HCT116 (cell line): ENCODE measurements around the gene ENDOD1. TPM values are rescaled to one million over a fixed set of nuclear protein-coding genes. Genes with fewer than 3 reads are reported as not detected.

Experiments used
- ATAC-seq: fragments of 200-7000 bp; cut with Tn5 transposase; 2 replicates; pipeline ENCODE4 v1.9.1; 2020; ENCODE audit warnings: mild to moderate bottlenecking, moderate library complexity
- BruUV-seq: library from RNA; stranded (reverse); fragments of 400-500 nt; replicated peaks from 2 replicates; lab custom pipeline; 2021; lab: Mats Ljungman, UMichigan
- CTCF ChIA-PET: fragments of 300-600 bp; sonication (Branson Sonifier 250); formaldehyde crosslinking; loops from one replicate; lab custom pipeline; 2021; ENCODE audit warnings: antibody characterized with exemption; lab: Charles Lee
- POLR2A ChIA-PET: fragments of 300-600, 350-600 bp; sonication (Branson Sonifier 250); formaldehyde crosslinking; loops from one replicate; lab custom pipeline; 2021; ENCODE audit warnings: antibody characterized with exemption; lab: Charles Lee
- RAD21 ChIA-PET, 2 experiments: fragments of 300-600 bp; sonication (Branson Sonifier 250); formaldehyde crosslinking; loops; one replicate each; lab custom pipeline; 2023; ENCODE audit warnings: low total read pairs in 2 of 2; ENCODE audit not compliant: uncharacterized antibody in 2 of 2, unreplicated experiment in 2 of 2, low non-redundant PET in 1 of 2; lab: Charles Lee
- DNase-seq: peaks from one replicate; pipeline ENCODE4 v3.0.0-alpha.2; 2010; ENCODE audit warnings: low read depth, low spot score
- H2AFZ ChIP-seq: fragments of 200-600 bp; shearing (Covaris generic), sonication (generic); 2 replicates; pipeline ENCODE4 v1.6.1; 2017; ENCODE audit warnings: low read depth, mixed run types, mixed read lengths, antibody characterized with exemption, low read length; ENCODE audit not compliant: poor library complexity, severe bottlenecking
- H3K27ac ChIP-seq: 2 replicates; pipeline ENCODE4 v1.5.1; 2012; ENCODE audit warnings: low read depth, low read length
- H3K27me3 ChIP-seq: fragments of 200-600 bp; sonication (generic); 2 replicates; pipeline ENCODE4 v1.6.1; 2016; ENCODE audit warnings: mixed run types, low read length, mixed read lengths; ENCODE audit not compliant: insufficient read depth
- H3K36me3 ChIP-seq, 2 experiments: fragments of 200-500 bp in 1 of 2; fragments of 200-600 bp in 1 of 2; sonication (Bioruptor generic) in 1 of 2; sonication (generic) in 1 of 2; 2 replicates each; pipeline versions ENCODE4 v1.5.1 to v1.6.1; 2014 to 2016; ENCODE audit warnings: low read length in 2 of 2, inconsistent platforms in 1 of 2, mixed read lengths in 1 of 2, mixed run types in 1 of 2; ENCODE audit not compliant: insufficient read depth in 2 of 2, control insufficient read depth in 1 of 2
- H3K4me1 ChIP-seq, 2 experiments: fragments of 200-600 bp in 1 of 2; sonication (generic) in 1 of 2; 2 replicates each; pipeline versions ENCODE4 v1.5.1 to v1.6.1; 2012 to 2017; ENCODE audit warnings: low read length in 2 of 2, inconsistent platforms in 1 of 2, mild to moderate bottlenecking in 1 of 2, mixed read lengths in 1 of 2, mixed run types in 1 of 2, moderate library complexity in 1 of 2; ENCODE audit not compliant: insufficient read depth in 2 of 2, control insufficient read depth in 1 of 2
- H3K4me2 ChIP-seq: fragments of 200-600 bp; sonication (generic); 2 replicates; pipeline ENCODE4 v1.6.1; 2017; ENCODE audit warnings: mixed run types, low read length, mixed read lengths
- H3K4me3 ChIP-seq, 2 experiments: fragments of 200-600 bp in 1 of 2; sonication (generic) in 1 of 2; replicated peaks in 1 of 2; 2 replicates each; pipeline ENCODE4 v1.5.1; 2011 to 2016; ENCODE audit warnings: low read length in 2 of 2, control low read depth in 1 of 2, low read depth in 1 of 2, mild to moderate bottlenecking in 1 of 2, mixed read lengths in 1 of 2, mixed run types in 1 of 2
- H3K79me2 ChIP-seq: fragments of 200-600 bp; sonication (generic); 2 replicates; pipeline ENCODE4 v1.6.1; 2017; ENCODE audit warnings: mild to moderate bottlenecking, mixed run types, low read length, moderate library complexity, mixed read lengths; ENCODE audit not compliant: insufficient read depth
- H3K9ac ChIP-seq: fragments of 200-600 bp; sonication (generic); 2 replicates; pipeline ENCODE4 v1.6.1; 2016; ENCODE audit warnings: low read length, mixed read lengths
- H3K9me2 ChIP-seq: fragments of 200-600 bp; sonication (generic), shearing (Covaris generic); 2 replicates; pipeline ENCODE4 v1.6.1; 2017; ENCODE audit warnings: mixed run types, mild to moderate bottlenecking, moderate library complexity; ENCODE audit not compliant: insufficient read depth
- H3K9me3 ChIP-seq, 2 experiments: fragments of 200-500 bp in 1 of 2; fragments of 200-600 bp in 1 of 2; sonication (Bioruptor generic) in 1 of 2; sonication (generic) in 1 of 2; 2 replicates each; pipeline ENCODE4 v1.6.1; 2014 to 2017; ENCODE audit warnings: low read length in 2 of 2, mixed read lengths in 2 of 2, inconsistent platforms in 1 of 2, low read depth in 1 of 2, mild to moderate bottlenecking in 1 of 2, mixed run types in 1 of 2, moderate library complexity in 1 of 2; ENCODE audit not compliant: control insufficient read depth in 1 of 2, insufficient read depth in 1 of 2
- H4K20me1 ChIP-seq: fragments of 200-600 bp; sonication (generic), shearing (Covaris generic); 2 replicates; pipeline ENCODE4 v1.6.1; 2017; ENCODE audit warnings: mixed run types, mild to moderate bottlenecking, moderate library complexity; ENCODE audit not compliant: insufficient read depth
- CBX3 ChIP-seq: IDR thresholded peaks from 2 replicates; pipeline ENCODE4 v1.6.1; 2012; ENCODE audit warnings: low read depth
- EGR1 ChIP-seq: IDR thresholded peaks from 2 replicates; pipeline ENCODE4 v1.6.1; 2012; ENCODE audit warnings: low read depth
- ELF1 ChIP-seq: IDR thresholded peaks from 2 replicates; pipeline ENCODE4 v1.6.1; 2012; ENCODE audit warnings: low read depth, borderline replicate concordance
- EZH2 ChIP-seq: fragments of 200-600 bp; sonication (generic); IDR thresholded peaks from 2 replicates; pipeline ENCODE4 v1.6.1; 2017; ENCODE audit warnings: antibody characterized with exemption, mixed run types
- EZH2phosphoT487 ChIP-seq: fragments of 200-600 bp; IDR thresholded peaks from 2 replicates; pipeline ENCODE4 v1.6.1; 2018; ENCODE audit warnings: antibody characterized with exemption, borderline replicate concordance
- JUND ChIP-seq: IDR thresholded peaks from 2 replicates; pipeline ENCODE4 v1.6.1; 2012
- POLR2A ChIP-seq: IDR thresholded peaks from 2 replicates; pipeline ENCODE4 v1.7.0; 2011; ENCODE audit warnings: borderline replicate concordance; ENCODE audit not compliant: insufficient read depth, insufficient read length; ENCODE audit errors: extremely low read depth
- RAD21 ChIP-seq: IDR thresholded peaks from 2 replicates; pipeline ENCODE4 v1.6.1; 2012; ENCODE audit warnings: low read depth, mild to moderate bottlenecking
- SIN3A ChIP-seq: IDR thresholded peaks from 2 replicates; pipeline ENCODE4 v1.6.1; 2012; ENCODE audit warnings: low read depth
- SP1 ChIP-seq: IDR thresholded peaks from 2 replicates; pipeline ENCODE4 v1.6.1; 2012; ENCODE audit warnings: low read depth
- SRF ChIP-seq: IDR thresholded peaks from 2 replicates; pipeline ENCODE4 v1.6.1; 2012; ENCODE audit warnings: low read depth
- TCF7L2 ChIP-seq: IDR thresholded peaks from 2 replicates; pipeline ENCODE4 v1.7.0; 2011; ENCODE audit warnings: borderline replicate concordance, inconsistent platforms; ENCODE audit not compliant: insufficient read depth, insufficient read length; ENCODE audit errors: extremely low read depth
- YY1 ChIP-seq: IDR thresholded peaks from 2 replicates; pipeline ENCODE4 v1.6.1; 2011; ENCODE audit warnings: low read length, low read depth, moderate library complexity, mild to moderate bottlenecking; ENCODE audit not compliant: insufficient replicate concordance; ENCODE audit errors: extremely low read depth
- ZFX ChIP-seq: fragments of 450-650 bp; IDR thresholded peaks from 2 replicates; pipeline ENCODE4 v1.6.1; 2017
- ZNF274 ChIP-seq: fragments of 200-500 bp; sonication (Bioruptor generic); IDR thresholded peaks from 2 replicates; pipeline ENCODE4 v1.6.1; 2014; ENCODE audit warnings: mild to moderate bottlenecking, low read depth, low read length, inconsistent platforms
- intact Hi-C: fragments of 100-400 bp; cut with micrococcal nuclease; formaldehyde crosslinking; loops from 2 replicates; pipeline ENCODE4 v1.10.0; 2022
- total RNA-seq: library from RNA; stranded (reverse); gene quantifications from one replicate; pipeline ENCODE4 v1.2.1, GENCODE V29; 2021; ENCODE audit not compliant: unreplicated experiment
- TF ChIP-seq, protein P1 (sequence below), 3 experiments: fragments of 200-600 bp in 1 of 3; sonication (generic) in 1 of 3; IDR thresholded peaks in 2 of 3; conservative IDR thresholded peaks in 1 of 3; 2 replicates each; pipeline ENCODE4 v1.5.1; 2012 to 2017; ENCODE audit warnings: low read depth in 2 of 3, low read length in 2 of 3, antibody characterized with exemption in 1 of 3, borderline replicate concordance in 1 of 3, control low read depth in 1 of 3, mild to moderate bottlenecking in 1 of 3, mixed read lengths in 1 of 3, mixed run types in 1 of 3, moderate library complexity in 1 of 3; ENCODE audit not compliant: insufficient read depth in 1 of 3
- TF ChIP-seq, protein P2 (sequence below): IDR thresholded peaks from 2 replicates; pipeline ENCODE4 v1.6.1; 2012
- TF ChIP-seq, protein P3 (sequence below): IDR thresholded peaks from 2 replicates; pipeline ENCODE4 v1.6.1; 2011; ENCODE audit warnings: mild to moderate bottlenecking, low read length, moderate library complexity; ENCODE audit not compliant: insufficient replicate concordance; ENCODE audit errors: extremely low read depth
- TF ChIP-seq, protein P4 (sequence below): IDR thresholded peaks from 2 replicates; pipeline ENCODE4 v1.6.1; 2012; ENCODE audit warnings: low read depth

Gene ENDOD1
- total RNA-seq, 1 experiment from 2014 or later, result 33.6 TPM

DNA sequence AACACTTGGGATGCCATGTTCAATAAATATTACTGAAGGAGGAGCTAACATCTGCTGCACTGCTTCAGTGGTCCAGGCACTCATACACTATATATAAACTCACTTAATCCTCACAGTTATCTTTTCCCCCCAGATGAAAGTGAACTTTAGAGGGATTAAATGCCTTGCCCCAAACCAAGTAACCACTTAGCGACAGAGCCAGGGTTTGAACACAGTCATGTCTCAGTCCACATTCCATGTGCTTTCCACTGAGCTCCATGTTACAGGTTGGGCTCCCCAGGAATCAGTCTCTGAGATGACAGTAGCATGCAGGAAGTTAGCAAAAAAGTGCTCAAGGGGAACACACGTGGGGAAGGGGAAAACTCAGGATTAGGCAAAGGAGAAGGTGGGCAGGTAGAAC, 59.3 kb downstream of the ENDOD1 start:
- H3K27ac ChIP-seq, result peak overlapping the region; percentile 90
- no peaks in the 10 kb centered on the region for H3K9me2 ChIP-seq
- H3K9me3 ChIP-seq, result no peaks in the 10 kb centered on the region
- DNase-seq, result no peak
- H2AFZ ChIP-seq, result no peak overlapping the region
- peak overlapping the region; percentile 95 for H3K4me2 ChIP-seq
- H3K4me1 ChIP-seq, result peaks cover 32 to 55% of the 10 kb centered on the region in 2 experiments
- peak overlapping the region; percentile 77 for H3K9ac ChIP-seq
- no peaks in the 10 kb centered on the region for H3K79me2 ChIP-seq
- ChIA-PET POLR2A (interaction anchor here (1.0 to 1.7 kb wide), 4 partner anchors 9 to 74 kb away, joined by 4 to 6 read pairs (median 5); no protein-coding TSS in a partner anchor), CTCF (interaction anchor here (1.0 to 2.5 kb wide), 4 partner anchors 11 to 557 kb away, joined by 3 to 10 read pairs (median 4); partner anchors contain the start of gene SRSF8), RAD21 (no interaction called here)
- TF ChIP-seq SP1, result no peak
- TF ChIP-seq ELF1, result no peak
- no peak for TF ChIP-seq EGR1
- no peak for TF ChIP-seq TCF7L2
- TF ChIP-seq EZH2phosphoT487, result no peak
- TF ChIP-seq, protein P1, sequence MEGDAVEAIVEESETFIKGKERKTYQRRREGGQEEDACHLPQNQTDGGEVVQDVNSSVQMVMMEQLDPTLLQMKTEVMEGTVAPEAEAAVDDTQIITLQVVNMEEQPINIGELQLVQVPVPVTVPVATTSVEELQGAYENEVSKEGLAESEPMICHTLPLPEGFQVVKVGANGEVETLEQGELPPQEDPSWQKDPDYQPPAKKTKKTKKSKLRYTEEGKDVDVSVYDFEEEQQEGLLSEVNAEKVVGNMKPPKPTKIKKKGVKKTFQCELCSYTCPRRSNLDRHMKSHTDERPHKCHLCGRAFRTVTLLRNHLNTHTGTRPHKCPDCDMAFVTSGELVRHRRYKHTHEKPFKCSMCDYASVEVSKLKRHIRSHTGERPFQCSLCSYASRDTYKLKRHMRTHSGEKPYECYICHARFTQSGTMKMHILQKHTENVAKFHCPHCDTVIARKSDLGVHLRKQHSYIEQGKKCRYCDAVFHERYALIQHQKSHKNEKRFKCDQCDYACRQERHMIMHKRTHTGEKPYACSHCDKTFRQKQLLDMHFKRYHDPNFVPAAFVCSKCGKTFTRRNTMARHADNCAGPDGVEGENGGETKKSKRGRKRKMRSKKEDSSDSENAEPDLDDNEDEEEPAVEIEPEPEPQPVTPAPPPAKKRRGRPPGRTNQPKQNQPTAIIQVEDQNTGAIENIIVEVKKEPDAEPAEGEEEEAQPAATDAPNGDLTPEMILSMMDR (IDR thresholded peaks at IDR 0.05 in 2 of 3, conservative IDR thresholded peaks at IDR 0.05 in 1 of 3; ENCODE audit: borderline replicate concordance in 1 of 3, insufficient read depth in 1 of 3, low read depth in 2 of 3, low read length in 2 of 3), result no peak
- TF ChIP-seq YY1, result no peak
- TF ChIP-seq EZH2, result no peak
- TF ChIP-seq, protein P2, sequence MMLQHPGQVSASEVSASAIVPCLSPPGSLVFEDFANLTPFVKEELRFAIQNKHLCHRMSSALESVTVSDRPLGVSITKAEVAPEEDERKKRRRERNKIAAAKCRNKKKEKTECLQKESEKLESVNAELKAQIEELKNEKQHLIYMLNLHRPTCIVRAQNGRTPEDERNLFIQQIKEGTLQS, result no peak
- no peak for TF ChIP-seq ZNF274
- TF ChIP-seq CBX3, result no peak
- no peak for TF ChIP-seq SIN3A
- TF ChIP-seq SRF, result no peak
- TF ChIP-seq ZFX, result no peak
- TF ChIP-seq RAD21, result no peak
- TF ChIP-seq JUND, result no peak
- TF ChIP-seq POLR2A, result no peak
- TF ChIP-seq, protein P3, sequence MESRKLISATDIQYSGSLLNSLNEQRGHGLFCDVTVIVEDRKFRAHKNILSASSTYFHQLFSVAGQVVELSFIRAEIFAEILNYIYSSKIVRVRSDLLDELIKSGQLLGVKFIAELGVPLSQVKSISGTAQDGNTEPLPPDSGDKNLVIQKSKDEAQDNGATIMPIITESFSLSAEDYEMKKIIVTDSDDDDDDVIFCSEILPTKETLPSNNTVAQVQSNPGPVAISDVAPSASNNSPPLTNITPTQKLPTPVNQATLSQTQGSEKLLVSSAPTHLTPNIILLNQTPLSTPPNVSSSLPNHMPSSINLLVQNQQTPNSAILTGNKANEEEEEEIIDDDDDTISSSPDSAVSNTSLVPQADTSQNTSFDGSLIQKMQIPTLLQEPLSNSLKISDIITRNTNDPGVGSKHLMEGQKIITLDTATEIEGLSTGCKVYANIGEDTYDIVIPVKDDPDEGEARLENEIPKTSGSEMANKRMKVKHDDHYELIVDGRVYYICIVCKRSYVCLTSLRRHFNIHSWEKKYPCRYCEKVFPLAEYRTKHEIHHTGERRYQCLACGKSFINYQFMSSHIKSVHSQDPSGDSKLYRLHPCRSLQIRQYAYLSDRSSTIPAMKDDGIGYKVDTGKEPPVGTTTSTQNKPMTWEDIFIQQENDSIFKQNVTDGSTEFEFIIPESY, result no peak
- TF ChIP-seq, protein P4, sequence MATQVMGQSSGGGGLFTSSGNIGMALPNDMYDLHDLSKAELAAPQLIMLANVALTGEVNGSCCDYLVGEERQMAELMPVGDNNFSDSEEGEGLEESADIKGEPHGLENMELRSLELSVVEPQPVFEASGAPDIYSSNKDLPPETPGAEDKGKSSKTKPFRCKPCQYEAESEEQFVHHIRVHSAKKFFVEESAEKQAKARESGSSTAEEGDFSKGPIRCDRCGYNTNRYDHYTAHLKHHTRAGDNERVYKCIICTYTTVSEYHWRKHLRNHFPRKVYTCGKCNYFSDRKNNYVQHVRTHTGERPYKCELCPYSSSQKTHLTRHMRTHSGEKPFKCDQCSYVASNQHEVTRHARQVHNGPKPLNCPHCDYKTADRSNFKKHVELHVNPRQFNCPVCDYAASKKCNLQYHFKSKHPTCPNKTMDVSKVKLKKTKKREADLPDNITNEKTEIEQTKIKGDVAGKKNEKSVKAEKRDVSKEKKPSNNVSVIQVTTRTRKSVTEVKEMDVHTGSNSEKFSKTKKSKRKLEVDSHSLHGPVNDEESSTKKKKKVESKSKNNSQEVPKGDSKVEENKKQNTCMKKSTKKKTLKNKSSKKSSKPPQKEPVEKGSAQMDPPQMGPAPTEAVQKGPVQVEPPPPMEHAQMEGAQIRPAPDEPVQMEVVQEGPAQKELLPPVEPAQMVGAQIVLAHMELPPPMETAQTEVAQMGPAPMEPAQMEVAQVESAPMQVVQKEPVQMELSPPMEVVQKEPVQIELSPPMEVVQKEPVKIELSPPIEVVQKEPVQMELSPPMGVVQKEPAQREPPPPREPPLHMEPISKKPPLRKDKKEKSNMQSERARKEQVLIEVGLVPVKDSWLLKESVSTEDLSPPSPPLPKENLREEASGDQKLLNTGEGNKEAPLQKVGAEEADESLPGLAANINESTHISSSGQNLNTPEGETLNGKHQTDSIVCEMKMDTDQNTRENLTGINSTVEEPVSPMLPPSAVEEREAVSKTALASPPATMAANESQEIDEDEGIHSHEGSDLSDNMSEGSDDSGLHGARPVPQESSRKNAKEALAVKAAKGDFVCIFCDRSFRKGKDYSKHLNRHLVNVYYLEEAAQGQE, result no peak
- H3K27me3 ChIP-seq, result no peaks in the 10 kb centered on the region
- intact Hi-C loops, result no loop called here
- no TSS peak for BruUV-seq
- H4K20me1 ChIP-seq, result no peaks in the 10 kb centered on the region
- no peaks in the 10 kb centered on the region for H3K36me3 ChIP-seq
- H3K4me3 ChIP-seq, result no peak overlapping the region
- ATAC-seq, result no peak
